Stimulated activated CD8-positive, alpha-beta memory T cell treated with anti-CD3 and anti-CD28 coated beads, Interleukin-4, amount 100 ng/mL, for 4 hours (primary cell): Measurements from ENCODE around the gene UCP3.

Source experiments
- DNase-seq, 2 donors: peaks; one replicate each; pipeline ENCODE4 v3.0.0-alpha.2; 2020; ENCODE audit warnings: low read depth in 2 of 2, low spot score in 1 of 2

Gene UCP3

DNA sequence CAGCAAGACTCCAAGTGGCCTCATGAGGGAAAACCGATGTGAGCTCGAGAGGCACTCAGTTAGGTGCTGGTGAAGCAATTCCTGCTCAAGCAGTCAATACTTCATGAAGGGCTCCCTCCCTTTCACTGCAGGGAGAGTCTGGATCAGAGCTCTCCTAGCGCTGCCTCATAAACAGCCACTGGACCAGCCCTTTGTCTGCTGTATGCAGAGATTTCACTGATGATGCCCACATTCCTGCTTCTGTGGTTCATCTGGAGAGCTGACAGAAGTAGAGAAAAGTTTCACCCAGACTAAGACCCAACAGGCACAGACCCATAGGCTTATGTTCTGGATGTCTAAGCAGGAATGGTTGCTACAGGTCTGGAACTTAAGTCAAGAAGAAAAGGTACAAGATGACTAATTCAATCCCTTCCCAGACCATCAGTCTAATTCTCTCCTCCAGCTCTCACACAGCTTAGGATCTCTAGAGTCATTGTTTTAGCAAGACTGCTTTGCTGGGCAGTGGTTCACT lies 30.3 kb downstream of the UCP3 start:
- no peak for DNase-seq

DNA sequence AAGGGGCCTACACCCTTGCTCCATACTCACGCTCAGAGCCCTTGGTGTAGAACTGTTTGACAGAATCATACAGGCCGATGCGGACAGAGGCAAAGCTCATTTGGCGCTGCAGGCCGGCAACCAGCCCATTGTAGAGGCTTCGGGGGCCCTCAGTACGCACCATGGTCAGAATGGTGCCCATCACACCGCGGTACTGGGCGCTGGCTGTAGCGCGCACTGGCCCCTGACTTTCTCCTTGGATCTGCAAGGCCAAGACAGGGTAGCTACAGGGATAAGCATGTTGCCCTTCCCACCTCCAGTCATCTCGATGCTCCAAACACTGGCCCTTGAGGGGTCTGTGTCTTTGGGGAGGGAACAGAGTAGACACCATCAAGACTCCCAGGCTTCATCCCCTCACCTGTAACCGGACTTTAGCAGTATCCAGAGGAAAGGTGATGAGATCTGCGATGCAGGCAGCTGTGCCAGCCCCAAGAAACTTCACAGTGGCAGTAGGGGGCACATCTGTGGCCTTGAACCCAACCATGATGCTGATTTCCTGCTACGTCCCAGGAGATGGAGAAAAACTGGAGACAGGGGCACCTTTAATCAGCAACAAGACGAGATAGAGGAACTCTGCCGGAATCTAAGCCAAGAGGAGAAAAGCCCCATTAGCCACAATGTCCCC lies 30.9 kb downstream of the UCP3 start:
- no peak for DNase-seq

DNA sequence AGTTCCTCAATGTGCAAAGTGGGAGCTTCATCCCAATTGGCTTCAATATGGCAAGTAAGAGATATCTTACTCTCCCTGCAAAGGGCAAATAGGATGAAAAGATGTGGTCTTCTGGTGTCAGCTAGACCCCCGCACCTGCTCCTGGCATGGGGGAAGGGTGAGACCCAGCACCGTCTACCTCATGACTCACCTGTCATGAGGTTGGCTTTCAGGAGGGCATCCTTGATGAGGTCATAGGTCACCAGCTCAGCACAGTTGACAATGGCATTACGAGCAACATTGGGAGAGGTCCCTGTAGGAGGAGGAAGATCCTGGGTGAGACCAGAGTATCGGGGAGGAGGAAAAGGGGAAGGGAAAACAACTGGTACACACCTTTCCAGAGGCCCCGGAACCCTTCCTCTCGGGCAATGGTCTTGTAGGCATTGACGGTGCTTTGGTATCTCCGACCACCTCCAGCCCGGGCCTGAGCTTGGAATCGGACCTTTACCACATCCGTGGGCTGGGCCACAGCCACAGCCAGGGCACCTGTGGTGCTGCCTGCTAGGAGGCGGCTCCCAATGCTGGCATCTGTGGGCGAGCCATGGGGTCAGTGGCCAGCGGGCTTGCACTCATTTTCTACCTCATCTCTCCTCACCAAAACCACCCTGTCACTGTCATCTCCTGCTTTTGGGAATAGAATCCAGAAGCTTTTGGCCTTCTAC lies 32.3 kb downstream of the UCP3 start:
- DNase-seq: no peak

- DNase-seq: no peak
Observed at GRCh38 chr11:73975479-73975757, 33.5 kb downstream of the UCP3 start.

DNA sequence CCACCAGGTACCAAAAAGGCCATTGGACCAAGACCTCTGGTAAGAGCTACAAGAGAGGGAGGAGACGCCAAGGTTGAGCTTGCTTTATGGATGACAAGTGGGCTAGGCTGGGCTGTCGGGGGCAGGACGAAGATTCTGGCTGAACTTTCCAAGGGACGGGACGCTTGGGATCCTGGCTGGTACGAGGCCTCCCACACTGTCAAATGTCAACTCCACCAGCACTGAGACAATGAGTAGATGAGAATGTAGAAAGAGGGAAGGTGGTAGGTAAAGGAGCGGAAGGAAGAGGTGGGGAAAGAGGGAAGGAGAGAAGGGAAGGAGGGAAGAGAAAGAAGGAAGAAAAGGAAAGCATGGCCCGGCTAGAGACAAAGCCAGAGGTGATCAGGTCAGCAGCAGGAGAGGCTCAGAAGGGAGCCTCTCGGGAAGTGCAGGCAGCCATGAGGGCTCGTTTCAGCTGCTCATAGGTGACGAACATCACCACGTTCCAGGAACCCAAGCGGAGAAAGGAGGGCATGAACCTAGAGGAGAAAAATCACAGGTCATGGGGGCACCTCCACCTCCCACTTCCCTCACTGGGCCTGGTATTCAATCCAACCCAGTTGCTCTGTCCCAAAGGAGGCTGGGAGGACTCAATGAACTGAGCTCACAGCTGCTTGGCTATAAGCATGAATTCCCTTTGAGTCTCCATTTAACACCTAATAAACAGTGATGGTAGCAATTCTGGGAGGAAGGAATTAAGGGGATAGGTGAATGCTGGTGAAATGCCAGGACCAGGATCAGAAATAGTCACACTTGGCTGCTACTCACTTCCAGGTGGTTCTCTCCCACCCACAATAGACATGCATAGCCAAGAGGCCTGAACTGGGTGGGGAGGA lies 34.0 kb downstream of the UCP3 start:
- DNase-seq: no peak

GRCh38 chr11:73972620-73973449 lies 36.0 kb downstream of the UCP3 start:
- DNase-seq: no peak

- DNase-seq: no peak
Observed at GRCh38 chr11:73972187-73972586, 36.7 kb downstream of the UCP3 start.

- no peak for DNase-seq
Observed at GRCh38 chr11:73971175-73971719, 37.6 kb downstream of the UCP3 start.

- DNase-seq: no peak
Observed at GRCh38 chr11:73969991-73970800, 38.7 kb downstream of the UCP3 start.

- DNase-seq: no peak
Observed at GRCh38 chr11:73969091-73969490, 39.8 kb downstream of the UCP3 start.

GRCh38 chr11:73968356-73968966 lies 40.4 kb downstream of the UCP3 start:
- DNase-seq: no peak

GRCh38 chr11:73965764-73966121 lies 43.1 kb downstream of the UCP3 start:
- no peak for DNase-seq

GRCh38 chr11:73965076-73965763 lies 43.7 kb downstream of the UCP3 start:
- no peak for DNase-seq

- DNase-seq: no peak
Observed at GRCh38 chr11:73963861-73964260, 45.0 kb downstream of the UCP3 start.

DNA sequence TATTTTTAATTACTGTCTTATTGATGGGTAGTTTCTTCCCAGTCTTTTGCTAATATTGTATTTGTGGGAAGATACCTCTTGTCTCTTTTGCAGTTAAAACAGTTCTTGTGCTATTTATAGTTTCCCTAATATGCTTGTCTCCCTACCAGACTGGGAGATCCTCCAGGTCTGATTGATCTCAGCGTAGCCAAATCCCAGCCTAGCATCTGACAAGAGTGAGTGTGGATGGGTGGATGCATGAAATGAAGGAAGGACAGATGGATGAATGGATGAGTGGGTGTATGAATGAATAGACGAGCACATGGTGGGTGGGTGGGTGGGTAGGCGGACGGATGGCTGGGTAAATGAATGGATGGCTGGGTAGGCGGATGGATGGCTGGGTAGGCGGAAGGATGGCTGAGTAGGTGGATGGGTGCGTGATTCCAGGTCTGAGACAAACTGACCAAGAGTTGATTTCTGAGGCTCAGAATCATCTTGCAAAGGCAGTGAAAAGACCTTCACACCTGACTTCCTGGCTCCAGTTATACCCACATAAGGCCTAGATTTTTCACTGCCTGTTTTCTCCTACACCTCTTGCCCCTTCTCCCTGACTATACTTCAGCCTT lies 46.7 kb downstream of the UCP3 start:
- DNase-seq: no peak

DNA sequence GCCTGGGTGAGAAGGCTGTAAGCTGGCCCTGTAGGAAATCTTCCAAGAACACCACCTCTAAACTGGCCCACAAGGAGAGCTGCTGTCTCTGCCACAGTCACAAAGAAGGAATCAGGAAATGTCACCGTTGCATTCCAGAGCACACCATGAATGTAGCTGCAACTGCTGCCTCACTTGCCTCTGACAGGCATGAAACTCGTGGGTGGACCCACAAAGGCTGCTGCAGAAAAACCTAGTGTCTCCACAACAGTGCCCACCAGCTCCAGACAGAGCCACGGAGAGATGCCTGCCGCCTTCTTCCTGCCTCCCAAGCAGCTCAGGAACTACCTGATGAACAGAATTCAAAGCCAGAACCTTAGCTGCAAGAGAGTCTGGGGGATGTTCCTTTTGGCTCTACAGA lies 47.6 kb downstream of the UCP3 start:
- no peak for DNase-seq

DNA sequence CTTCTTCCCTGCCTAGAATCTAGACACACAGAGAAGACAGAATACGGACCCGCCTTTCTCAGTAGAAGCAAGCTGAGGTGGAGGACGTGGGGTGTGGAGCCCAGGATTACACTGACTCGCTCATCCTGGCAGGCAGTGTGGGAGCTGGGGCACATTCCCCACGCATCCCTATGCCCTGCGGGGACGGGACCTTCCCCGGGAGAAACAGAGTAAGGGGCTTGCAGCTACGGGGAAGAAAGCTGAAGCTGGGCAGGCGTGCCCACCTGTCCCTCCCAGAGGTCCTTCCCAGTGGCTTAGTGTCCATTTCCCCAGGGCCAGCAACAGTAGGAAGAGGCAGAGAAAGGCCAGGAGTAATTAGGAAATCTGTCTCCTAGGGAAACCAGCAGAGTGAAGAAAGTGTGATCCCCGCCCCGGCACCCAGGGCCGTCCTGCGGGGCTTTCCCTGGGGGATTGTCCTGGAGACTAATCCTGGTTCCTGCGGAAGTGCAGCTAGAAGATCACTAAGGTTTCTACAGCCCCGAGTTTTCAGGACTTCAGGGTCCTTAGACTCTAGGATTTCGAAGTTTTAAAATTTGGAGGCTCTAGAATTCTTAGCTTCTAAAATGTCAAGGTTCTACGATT lies 50.3 kb downstream of the UCP3 start:
- no peak for DNase-seq

GRCh38 chr11:73957654-73958361 lies 51.1 kb downstream of the UCP3 start:
- no peak for DNase-seq
